GM18508 (cell line): ENCODE results near the gene ARX.

Experiments used
- ATAC-seq: cut with Tn5 transposase; IDR thresholded peaks from one replicate; pipeline ENCODE4 v1.9.1; 2021; ENCODE audit warnings: moderate number of reproducible peaks; ENCODE audit not compliant: insufficient read depth, unreplicated experiment

The ARX gene

GRCh38 chrX:25015486-25016360 lies at the start of gene ARX:
Gene ARX (minus strand): TSS chrX:25015965. CDS start chrX:25015737, 228 bp downstream.
- no peak for ATAC-seq

GRCh38 chrX:25059273-25059672 lies 43.5 kb upstream of the ARX start:
- ATAC-seq = no peak

GRCh38 chrX:25052798-25053534 lies 37.2 kb upstream of the ARX start:
- ATAC-seq = no peak

- no peak for ATAC-seq
Measured at GRCh38 chrX:25049971-25050370, 34.2 kb upstream of the ARX start.

GRCh38 chrX:25049357-25049756 lies 33.6 kb upstream of the ARX start:
- no peak for ATAC-seq

GRCh38 chrX:25048178-25048577 lies 32.4 kb upstream of the ARX start:
- ATAC-seq = no peak

- ATAC-seq = no peak
Measured at GRCh38 chrX:25043192-25043591, 27.4 kb upstream of the ARX start.

- no peak for ATAC-seq
Measured at GRCh38 chrX:25039036-25039435, 23.3 kb upstream of the ARX start.

GRCh38 chrX:25034889-25035288 lies 19.1 kb upstream of the ARX start:
- ATAC-seq = no peak

GRCh38 chrX:25029288-25029825 lies 13.6 kb upstream of the ARX start:
- ATAC-seq = no peak

- no peak for ATAC-seq
Measured at GRCh38 chrX:25028726-25029125, 13.0 kb upstream of the ARX start.

GRCh38 chrX:25026576-25026975 lies 10.8 kb upstream of the ARX start:
- ATAC-seq = no peak

- no peak for ATAC-seq
Measured at GRCh38 chrX:25025615-25026014, 9.8 kb upstream of the ARX start.

GRCh38 chrX:25023908-25024307 lies 8.1 kb upstream of the ARX start:
- no peak for ATAC-seq

- ATAC-seq = no peak
Measured at GRCh38 chrX:25022499-25023325, 6.9 kb upstream of the ARX start.

GRCh38 chrX:25020905-25021449 lies 5.2 kb upstream of the ARX start:
- ATAC-seq = no peak

GRCh38 chrX:25020391-25020904 lies 4.7 kb upstream of the ARX start:
- no peak for ATAC-seq

GRCh38 chrX:25019707-25020390 lies 4.1 kb upstream of the ARX start:
- no peak for ATAC-seq

GRCh38 chrX:25018682-25019081 lies 2.9 kb upstream of the ARX start:
- no peak for ATAC-seq
